IPS-15b (cell line): ENCODE measurements around the gene REG1A.

ENCODE experiments used
- H3K27me3 ChIP-seq: one replicate; pipeline ENCODE4 v1.6.1; 2013; ENCODE audit warnings: low read length; ENCODE audit not compliant: control insufficient read depth, insufficient read depth
- H3K36me3 ChIP-seq: one replicate; pipeline ENCODE4 v1.6.1; 2013; ENCODE audit warnings: low read length; ENCODE audit not compliant: control insufficient read depth, insufficient read depth
- H3K4me1 ChIP-seq: one replicate; pipeline ENCODE4 v1.6.1; 2013; ENCODE audit warnings: mild to moderate bottlenecking, low read length; ENCODE audit not compliant: control insufficient read depth, insufficient read depth
- H3K4me3 ChIP-seq: one replicate; pipeline ENCODE4 v1.5.1; 2013; ENCODE audit warnings: low read depth, low read length
- H3K9ac ChIP-seq: one replicate; pipeline ENCODE4 v1.6.1; 2013; ENCODE audit warnings: low read depth, mild to moderate bottlenecking, low read length
- H3K9me3 ChIP-seq: one replicate; pipeline ENCODE4 v1.6.1; 2013; ENCODE audit warnings: mild to moderate bottlenecking, low read length; ENCODE audit not compliant: control insufficient read depth, insufficient read depth

REG1A gene

DNA sequence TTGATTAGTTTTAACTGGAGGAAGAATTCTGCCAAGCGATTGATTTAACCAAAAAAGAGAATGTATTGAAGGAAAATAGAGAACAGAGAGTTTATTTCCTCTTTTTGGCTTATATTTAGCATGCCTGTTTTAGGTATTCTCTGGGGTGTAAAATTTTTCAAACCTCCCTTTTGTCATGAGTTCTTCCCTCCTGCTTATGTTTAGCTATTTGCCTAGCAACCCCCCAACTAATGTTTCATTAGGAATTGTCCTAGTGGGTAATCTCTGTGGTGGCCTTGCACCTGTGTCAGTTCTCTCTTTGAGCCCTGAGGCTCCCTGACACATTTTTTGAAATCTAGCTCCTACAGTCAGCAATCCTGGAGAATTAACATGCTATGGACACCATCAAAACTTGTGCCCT is 20.0 kb upstream of the REG1A start:
- no peaks in the 10 kb centered on the region for H3K9me3 ChIP-seq
- no peaks in the 10 kb centered on the region for H3K4me1 ChIP-seq
- H3K4me3 ChIP-seq: no peak overlapping the region
- H3K27me3 ChIP-seq: no peaks in the 10 kb centered on the region
- no peak overlapping the region for H3K9ac ChIP-seq
- no peaks in the 10 kb centered on the region for H3K36me3 ChIP-seq

DNA sequence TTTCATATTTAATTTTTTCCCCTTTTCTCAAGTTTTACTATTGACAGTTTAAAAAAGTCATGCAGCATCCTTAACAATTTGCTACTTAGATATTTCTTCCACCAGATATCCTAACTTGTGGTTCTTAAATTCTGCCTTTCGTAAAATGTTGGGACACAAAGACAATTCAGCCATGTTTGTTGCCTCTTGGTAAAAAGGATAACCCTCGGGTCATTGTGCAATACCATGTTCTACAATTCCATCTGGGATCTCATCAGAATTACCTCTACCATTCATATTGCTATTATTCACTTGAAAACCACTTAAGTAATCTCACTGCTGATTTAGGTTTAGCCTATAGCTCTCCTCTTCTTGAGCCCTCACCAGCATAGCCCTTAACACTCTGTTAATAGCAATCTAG is 19.3 kb upstream of the REG1A start:
- no peaks in the 10 kb centered on the region for H3K36me3 ChIP-seq
- H3K4me1 ChIP-seq: no peaks in the 10 kb centered on the region
- H3K9ac ChIP-seq: no peak overlapping the region
- H3K27me3 ChIP-seq: no peaks in the 10 kb centered on the region
- H3K4me3 ChIP-seq: no peak overlapping the region
- H3K9me3 ChIP-seq: no peaks in the 10 kb centered on the region

DNA sequence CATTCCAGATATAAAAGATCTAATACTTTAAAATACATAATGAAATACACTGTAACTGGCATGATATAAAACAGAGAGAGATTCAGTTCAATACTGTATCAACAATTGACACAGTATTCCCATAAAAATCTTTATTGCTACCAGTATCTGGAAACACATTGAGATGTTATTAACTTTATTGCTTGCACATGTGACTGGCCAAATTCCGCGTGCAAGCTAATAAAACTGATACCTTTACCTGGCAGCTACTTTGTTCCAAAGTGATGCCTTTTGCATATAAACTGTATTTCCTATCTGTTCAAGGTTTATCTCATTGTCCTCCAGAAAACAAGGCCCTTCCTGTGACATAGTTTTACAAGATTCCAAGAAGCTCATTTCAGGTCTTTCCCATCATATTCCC is 17.1 kb upstream of the REG1A start:
- no peaks in the 10 kb centered on the region for H3K4me1 ChIP-seq
- H3K9me3 ChIP-seq: no peaks in the 10 kb centered on the region
- H3K9ac ChIP-seq: no peak overlapping the region
- no peaks in the 10 kb centered on the region for H3K36me3 ChIP-seq
- H3K4me3 ChIP-seq: no peak overlapping the region
- H3K27me3 ChIP-seq: no peaks in the 10 kb centered on the region

DNA sequence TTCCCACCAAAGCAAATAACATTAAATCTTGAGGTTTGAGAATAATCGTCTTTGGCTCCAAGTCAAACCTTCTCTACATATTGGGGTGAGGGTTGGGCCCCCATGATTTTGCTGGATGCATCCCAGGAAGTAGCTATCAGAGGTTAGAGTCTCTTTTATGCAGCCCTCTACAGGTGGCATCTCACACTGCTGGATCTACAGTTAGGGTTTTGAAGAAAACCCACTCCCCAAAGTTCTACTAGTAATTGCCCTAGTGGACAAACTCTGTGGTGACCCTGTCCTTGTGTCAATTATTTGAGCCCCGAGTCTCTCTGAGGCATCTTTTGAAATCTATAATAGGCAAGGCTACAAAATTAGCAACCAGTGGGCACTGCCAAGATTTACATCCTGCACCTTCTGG is 15.0 kb upstream of the REG1A start:
- Histone ChIP-seq H3K9me3 (no peaks in the 10 kb centered on the region), H3K4me3 (no peak overlapping the region), H3K9ac (no peak overlapping the region), H3K4me1 (no peaks in the 10 kb centered on the region), H3K27me3 (no peaks in the 10 kb centered on the region), H3K36me3 (no peaks in the 10 kb centered on the region)

DNA sequence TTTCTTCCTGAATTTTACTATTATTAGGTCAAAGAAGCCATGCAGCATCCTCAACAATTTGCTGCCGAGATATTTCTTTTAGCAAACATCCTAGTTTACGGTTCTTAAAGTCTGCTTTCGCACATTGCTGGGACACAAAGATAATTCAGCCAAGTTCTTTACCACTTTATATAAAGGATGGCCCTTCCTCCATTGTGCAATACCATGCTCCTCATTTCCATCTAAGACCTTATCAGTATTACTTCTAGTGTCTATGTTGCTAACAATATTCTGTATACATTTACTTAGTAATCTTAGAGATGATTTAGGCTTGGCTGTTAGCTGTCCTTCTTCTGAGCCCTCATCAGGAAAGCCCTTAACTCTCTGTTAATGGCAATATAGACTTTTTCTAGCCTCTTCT is 8.0 kb upstream of the REG1A start:
- Histone ChIP-seq H3K4me1 (no peaks in the 10 kb centered on the region), H3K9ac (no peak overlapping the region), H3K27me3 (no peaks in the 10 kb centered on the region), H3K36me3 (no peaks in the 10 kb centered on the region), H3K4me3 (no peak overlapping the region), H3K9me3 (no peaks in the 10 kb centered on the region)

DNA sequence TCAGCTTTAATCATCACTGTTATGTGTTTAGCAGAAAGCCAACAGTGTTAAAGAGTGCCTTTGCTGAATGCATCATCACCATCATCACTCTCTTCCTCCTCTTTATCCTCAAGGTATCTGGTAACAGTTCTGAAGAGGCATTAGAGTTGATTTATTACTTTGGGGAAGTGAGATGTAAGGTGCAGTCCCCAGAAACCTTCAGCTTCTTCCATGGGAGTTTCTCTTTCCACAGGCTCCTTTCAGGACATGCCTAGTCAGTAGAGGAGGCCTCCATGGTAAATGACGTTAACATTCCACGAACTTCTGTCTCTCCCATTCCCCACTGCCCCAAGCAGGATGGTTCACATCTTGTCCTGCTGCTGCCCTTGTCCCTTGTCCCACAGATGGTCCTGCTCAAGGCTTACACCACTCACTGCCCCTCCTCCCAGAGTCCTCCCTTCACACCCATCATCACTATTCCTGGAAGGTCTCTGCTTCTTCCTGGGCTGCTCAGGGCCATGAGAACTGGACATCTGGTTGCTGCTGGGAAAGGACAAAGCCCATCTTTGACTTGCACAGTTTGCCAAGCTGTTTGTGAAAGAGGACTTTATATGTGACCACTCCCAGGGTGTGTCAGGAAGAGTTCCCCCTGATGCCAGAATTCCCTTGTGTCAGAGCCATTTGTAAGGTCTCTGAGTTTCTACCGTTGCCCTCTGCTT is 5.3 kb upstream of the REG1A start:
- H3K9me3 ChIP-seq: no peaks in the 10 kb centered on the region
- no peaks in the 10 kb centered on the region for H3K36me3 ChIP-seq
- H3K4me1 ChIP-seq: no peaks in the 10 kb centered on the region
- H3K4me3 ChIP-seq: no peak overlapping the region
- no peak overlapping the region for H3K9ac ChIP-seq
- H3K27me3 ChIP-seq: no peaks in the 10 kb centered on the region

DNA sequence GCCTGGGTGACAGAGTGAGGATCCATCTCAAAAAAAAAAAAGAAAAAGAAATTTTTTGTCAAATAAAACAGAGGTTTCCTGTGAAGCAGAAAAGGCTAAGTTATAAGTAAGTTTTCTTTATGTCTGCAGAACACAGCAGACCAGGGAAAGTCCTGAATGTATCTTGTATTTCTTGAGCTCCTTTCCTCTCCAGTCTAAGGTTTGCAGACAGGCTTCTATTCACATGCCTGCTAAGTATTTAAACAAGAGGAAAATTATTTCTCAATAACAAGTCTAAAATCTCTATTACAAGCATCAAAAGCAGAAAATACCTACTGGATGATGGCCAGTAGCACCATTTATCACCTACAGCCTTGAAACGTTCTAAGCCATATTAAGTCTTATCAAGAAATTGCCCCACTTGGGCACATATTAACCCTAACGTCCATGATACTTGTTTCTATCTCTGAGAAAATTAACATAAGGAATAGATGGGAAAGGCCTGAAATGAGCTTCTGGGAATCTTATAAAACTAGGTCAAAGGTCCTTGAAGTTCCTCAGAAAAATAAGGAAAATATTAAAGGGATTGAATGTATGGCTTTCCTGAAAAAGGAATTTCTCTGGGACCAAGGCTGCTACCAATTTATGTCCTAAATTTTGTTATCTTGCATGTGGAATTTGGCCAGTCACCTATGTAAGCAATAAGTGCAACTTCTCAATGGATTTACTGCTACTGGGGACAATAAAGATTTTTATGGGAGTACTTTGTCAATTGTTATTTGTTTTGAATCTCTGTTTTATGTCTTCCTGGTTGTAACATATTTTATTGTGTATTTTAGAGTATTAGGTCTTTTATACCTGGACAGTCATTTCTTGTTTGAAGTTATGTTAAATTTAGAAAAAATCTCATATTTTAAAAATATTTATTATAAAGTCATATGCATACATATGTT is 3.0 kb upstream of the REG1A start:
- Histone ChIP-seq H3K9me3 (no peaks in the 10 kb centered on the region), H3K36me3 (no peaks in the 10 kb centered on the region), H3K4me1 (no peaks in the 10 kb centered on the region), H3K9ac (no peak overlapping the region), H3K4me3 (no peak overlapping the region), H3K27me3 (no peaks in the 10 kb centered on the region)

DNA sequence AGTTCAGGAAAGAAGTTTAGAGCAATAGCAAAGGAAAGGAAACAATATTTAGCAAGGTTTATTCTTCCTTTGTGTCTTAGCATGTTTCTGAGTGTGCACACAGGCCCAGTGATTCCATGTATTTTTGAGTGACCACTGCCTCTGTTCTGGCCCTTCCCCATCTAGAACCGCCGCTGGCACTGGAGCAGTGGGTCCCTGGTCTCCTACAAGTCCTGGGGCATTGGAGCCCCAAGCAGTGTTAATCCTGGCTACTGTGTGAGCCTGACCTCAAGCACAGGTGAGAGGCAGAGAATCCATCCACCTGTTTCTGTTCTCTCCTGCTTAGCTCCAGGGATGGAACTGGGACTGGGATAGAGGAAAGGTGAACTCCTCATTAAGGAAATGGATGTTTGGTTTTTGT is 2.4 kb downstream of the REG1A start:
- Histone ChIP-seq H3K36me3 (no peaks in the 10 kb centered on the region), H3K9me3 (no peaks in the 10 kb centered on the region), H3K4me1 (no peaks in the 10 kb centered on the region), H3K27me3 (no peaks in the 10 kb centered on the region), H3K4me3 (no peak overlapping the region), H3K9ac (no peak overlapping the region)

DNA sequence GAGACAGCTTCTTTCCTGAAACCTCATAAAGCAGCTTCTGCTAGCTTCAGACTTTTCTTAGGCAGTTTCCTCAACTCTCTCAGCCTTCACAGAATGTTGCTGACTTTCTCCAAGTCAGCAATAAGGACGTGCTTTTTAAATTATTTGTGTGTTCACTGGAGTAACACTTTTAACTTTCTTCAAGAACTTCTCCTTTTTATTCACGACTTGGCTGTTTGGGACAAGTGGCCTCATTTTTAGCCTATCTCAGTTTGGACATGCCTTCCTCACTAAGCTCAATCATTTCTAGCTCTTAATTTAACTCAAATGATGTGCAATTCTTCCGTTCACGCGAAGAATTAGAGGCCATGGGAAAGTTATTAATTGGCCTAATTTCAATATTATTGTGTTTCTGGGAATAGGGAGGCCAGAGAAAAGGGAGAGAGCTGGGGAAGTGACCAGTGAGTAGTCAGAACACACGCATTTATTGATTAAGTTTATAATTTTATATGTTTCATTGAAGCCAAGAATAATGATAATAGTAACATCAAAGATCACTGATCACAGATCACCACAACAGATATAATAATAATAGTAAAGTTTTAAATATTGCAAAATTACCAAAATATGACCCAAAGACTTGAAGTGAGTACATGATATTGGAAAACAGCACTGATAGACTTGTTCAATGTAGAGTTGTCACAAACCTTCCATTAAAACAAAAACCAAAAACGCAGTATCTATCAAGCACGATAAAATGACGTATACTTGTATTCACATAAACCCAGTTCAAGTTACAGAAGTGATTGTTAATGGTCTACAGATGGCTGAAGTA is 4.8 kb downstream of the REG1A start:
- H3K4me3 ChIP-seq: no peak overlapping the region
- H3K4me1 ChIP-seq: no peaks in the 10 kb centered on the region
- no peaks in the 10 kb centered on the region for H3K9me3 ChIP-seq
- no peaks in the 10 kb centered on the region for H3K27me3 ChIP-seq
- H3K36me3 ChIP-seq: no peaks in the 10 kb centered on the region
- H3K9ac ChIP-seq: no peak overlapping the region

DNA sequence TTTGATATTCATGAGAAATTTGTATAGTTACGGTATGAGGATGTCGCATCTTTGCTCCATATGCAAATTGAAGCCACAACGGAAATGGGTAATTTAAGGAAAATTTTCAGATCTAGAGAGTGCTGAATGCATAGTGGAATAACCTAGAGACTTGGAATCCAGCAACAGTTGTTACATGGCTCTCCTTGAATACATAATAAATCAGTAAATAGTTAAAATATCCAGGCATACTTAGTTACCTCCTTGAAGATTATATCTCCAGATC is 5.4 kb downstream of the REG1A start:
- Histone ChIP-seq H3K9me3 (no peaks in the 10 kb centered on the region), H3K27me3 (no peaks in the 10 kb centered on the region), H3K36me3 (no peaks in the 10 kb centered on the region), H3K9ac (no peak overlapping the region), H3K4me1 (no peaks in the 10 kb centered on the region), H3K4me3 (no peak overlapping the region)

DNA sequence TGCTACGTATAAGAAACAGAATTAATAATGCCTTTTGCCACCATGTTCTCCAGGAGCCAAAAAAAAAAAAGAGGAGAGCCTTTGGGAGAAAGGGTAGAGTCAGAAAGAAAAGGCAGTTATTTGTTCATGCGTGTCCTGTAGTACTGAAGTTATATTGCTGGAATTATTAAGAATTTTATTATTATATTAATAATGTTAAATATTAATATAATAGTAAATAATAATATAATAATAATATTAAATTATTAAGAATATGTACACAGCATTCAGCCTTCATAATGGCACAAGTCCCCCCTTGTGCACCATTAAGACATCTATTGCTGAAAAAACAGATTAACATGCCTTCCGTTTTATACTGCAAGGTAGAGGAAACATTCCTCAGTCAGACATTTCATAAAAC is 8.1 kb downstream of the REG1A start:
- H3K9me3 ChIP-seq: no peaks in the 10 kb centered on the region
- H3K4me1 ChIP-seq: no peaks in the 10 kb centered on the region
- H3K36me3 ChIP-seq: no peaks in the 10 kb centered on the region
- no peak overlapping the region for H3K4me3 ChIP-seq
- no peak overlapping the region for H3K9ac ChIP-seq
- no peaks in the 10 kb centered on the region for H3K27me3 ChIP-seq
